GM19193 (cell line): ENCODE results near the gene PRAMEF12.

ENCODE experiments used
- POLR2A ChIP-seq: IDR thresholded peaks from 4 replicates; pipeline ENCODE4 v1.6.1; 2011; ENCODE audit not compliant: insufficient read depth, insufficient read length; ENCODE audit errors: extremely low read depth

The PRAMEF12 gene

DNA sequence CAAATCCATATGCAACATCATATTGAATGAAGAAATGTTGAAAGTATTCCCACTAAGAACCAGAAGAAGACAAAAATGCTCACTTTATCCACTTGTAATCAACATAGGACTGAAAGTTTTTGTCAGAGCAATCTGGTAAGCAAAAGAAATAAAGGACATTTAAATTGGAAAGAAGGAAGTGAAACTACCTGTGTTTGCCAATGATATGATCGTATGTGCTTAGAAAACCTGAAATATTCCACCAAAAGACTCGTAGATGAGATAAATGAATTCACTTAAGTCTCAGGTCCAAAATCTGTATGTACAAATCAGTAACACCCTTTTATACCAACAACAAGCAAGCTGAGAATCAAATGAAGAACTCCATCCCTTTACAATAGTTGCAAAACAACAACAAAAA is 26.2 kb downstream of the PRAMEF12 start:
- no peak for TF ChIP-seq POLR2A

DNA sequence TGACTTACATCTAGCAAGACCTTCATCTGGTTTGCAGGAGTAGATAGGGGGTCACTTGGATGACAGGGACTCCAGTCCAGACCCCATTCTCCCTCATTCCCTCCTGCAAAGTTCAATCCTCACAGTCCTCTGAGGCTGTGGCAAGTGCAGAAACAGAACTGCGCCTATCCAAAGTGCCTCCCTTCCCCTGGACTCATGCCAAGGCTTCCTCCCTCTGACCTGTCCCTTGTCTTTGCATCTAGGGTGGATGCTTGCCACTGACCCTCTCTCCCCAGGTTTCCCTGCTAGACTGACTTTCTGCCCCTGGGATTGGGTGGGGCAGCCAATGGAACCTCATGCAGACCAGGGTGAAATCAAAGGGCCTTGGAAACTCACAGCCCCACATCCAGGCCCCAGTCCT is 36.4 kb downstream of the PRAMEF12 start:
- no peak for TF ChIP-seq POLR2A

DNA sequence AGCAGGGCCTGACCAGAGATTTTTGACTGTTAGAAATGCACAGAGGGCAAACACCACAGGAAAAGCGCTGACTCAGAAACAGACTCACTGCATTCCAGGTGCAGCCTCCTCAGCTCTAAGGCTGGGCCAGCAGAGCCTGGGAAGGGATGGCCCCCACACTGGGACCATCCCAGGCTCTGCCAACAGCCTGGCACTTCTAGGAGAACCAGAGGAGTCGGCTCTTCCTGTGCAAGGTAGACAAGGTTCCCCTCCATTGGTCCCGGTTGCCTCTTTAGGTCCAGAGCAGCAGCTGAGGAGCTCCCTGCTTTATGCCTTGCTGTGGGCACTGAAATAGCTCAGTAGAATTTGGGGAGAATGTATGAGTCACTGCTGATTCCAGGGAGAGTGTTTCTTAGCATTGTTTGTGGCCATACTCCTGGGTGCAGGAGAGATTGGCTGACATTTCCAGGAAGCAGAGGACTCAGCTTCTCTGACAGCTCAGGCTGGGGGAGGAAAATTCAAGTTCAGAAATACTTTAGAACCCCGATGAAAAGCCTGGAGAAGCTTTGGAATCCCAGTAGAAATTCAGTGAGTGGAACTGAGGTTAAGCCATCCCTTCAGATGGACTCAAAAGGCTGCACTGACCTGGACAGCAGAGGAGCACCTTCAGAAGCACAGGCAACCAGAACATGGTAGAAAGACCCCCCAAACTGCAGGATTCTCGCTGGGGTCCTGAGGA is 37.3 kb downstream of the PRAMEF12 start:
- TF ChIP-seq POLR2A: no peak

DNA sequence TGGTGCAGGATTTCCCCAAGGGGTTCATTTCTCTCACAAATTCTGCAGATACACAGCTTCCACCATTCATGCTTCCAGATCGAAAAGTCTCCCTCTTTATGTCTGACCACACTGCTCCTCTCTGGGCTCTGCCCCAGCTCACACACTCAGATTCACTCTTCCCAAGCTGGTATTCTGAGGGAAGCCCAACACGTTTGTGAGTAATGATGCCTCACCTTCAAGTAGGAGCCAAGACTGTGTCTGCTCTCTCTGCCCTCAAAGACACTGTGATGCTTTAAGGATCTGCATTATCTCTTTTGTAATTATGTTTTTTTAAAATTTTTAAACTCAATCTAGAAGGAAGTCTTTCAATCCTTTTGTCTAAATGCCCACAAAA is 37.9 kb downstream of the PRAMEF12 start:
- TF ChIP-seq POLR2A: no peak
